Measurements from ENCODE around the gene IL37.

Gene IL37

GRCh38 chr2:112910865-112911264 lies at the start of gene IL37:
TSS of gene IL37 (plus strand) at chr2:112911165. CDS start at chr2:112913013, 1,848 bp downstream.
- H3K9me3 ChIP-seq (ENCODE audit: control insufficient read depth, insufficient read depth, low read length) = no peaks in the 10 kb centered on the region
- H3K36me3 ChIP-seq (ENCODE audit: control insufficient read depth, insufficient read depth, low read length) = no peaks in the 10 kb centered on the region
- H3K27me3 ChIP-seq (ENCODE audit: control insufficient read depth, insufficient read depth, low read length) = no peaks in the 10 kb centered on the region
- no peak within 1 kb of the TSS for H3K4me3 ChIP-seq (ENCODE audit: low read depth, low read length)
- H3K9ac ChIP-seq (ENCODE audit: low read depth, low read length) = no peak within 1 kb of the TSS
- no peaks in the 10 kb centered on the region for H3K4me1 ChIP-seq (ENCODE audit: control insufficient read depth, insufficient read depth, low read length)

- H3K36me3 ChIP-seq (ENCODE audit: control insufficient read depth, insufficient read depth, low read length) = no peaks in the 10 kb centered on the region
- H3K9me3 ChIP-seq (ENCODE audit: control insufficient read depth, insufficient read depth, low read length) = peaks cover 13% of the 10 kb centered on the region
- H3K4me3 ChIP-seq (ENCODE audit: low read depth, low read length) = no peak overlapping the region
- no peaks in the 10 kb centered on the region for H3K4me1 ChIP-seq (ENCODE audit: control insufficient read depth, insufficient read depth, low read length)
- no peaks in the 10 kb centered on the region for H3K27me3 ChIP-seq (ENCODE audit: control insufficient read depth, insufficient read depth, low read length)
- no peak overlapping the region for H3K9ac ChIP-seq (ENCODE audit: low read depth, low read length)
These were observed 46.9 kb upstream of the IL37 start for GRCh38 chr2:112864072-112864471.

- H3K9me3 ChIP-seq (ENCODE audit: control insufficient read depth, insufficient read depth, low read length) = peaks cover 6% of the 10 kb centered on the region
- H3K4me3 ChIP-seq (ENCODE audit: low read depth, low read length) = no peak overlapping the region
- H3K27me3 ChIP-seq (ENCODE audit: control insufficient read depth, insufficient read depth, low read length) = no peaks in the 10 kb centered on the region
- no peak overlapping the region for H3K9ac ChIP-seq (ENCODE audit: low read depth, low read length)
- H3K36me3 ChIP-seq (ENCODE audit: control insufficient read depth, insufficient read depth, low read length) = no peaks in the 10 kb centered on the region
- peaks cover 3% of the 10 kb centered on the region for H3K4me1 ChIP-seq (ENCODE audit: control insufficient read depth, insufficient read depth, low read length)
These were observed 44.7 kb upstream of the IL37 start for GRCh38 chr2:112866128-112866835.

GRCh38 chr2:112867701-112868631 lies 43.0 kb upstream of the IL37 start:
- H3K4me3 ChIP-seq (ENCODE audit: low read depth, low read length) = no peak overlapping the region
- no peaks in the 10 kb centered on the region for H3K36me3 ChIP-seq (ENCODE audit: control insufficient read depth, insufficient read depth, low read length)
- H3K9ac ChIP-seq (ENCODE audit: low read depth, low read length) = no peak overlapping the region
- H3K4me1 ChIP-seq (ENCODE audit: control insufficient read depth, insufficient read depth, low read length) = peaks cover 5% of the 10 kb centered on the region
- peaks cover 6% of the 10 kb centered on the region for H3K9me3 ChIP-seq (ENCODE audit: control insufficient read depth, insufficient read depth, low read length)
- H3K27me3 ChIP-seq (ENCODE audit: control insufficient read depth, insufficient read depth, low read length) = no peaks in the 10 kb centered on the region

- Histone ChIP-seq H3K4me3 (ENCODE audit: low read depth, low read length) (no peak overlapping the region), H3K36me3 (ENCODE audit: control insufficient read depth, insufficient read depth, low read length) (no peaks in the 10 kb centered on the region), H3K9me3 (ENCODE audit: control insufficient read depth, insufficient read depth, low read length) (peaks cover 6% of the 10 kb centered on the region), H3K4me1 (ENCODE audit: control insufficient read depth, insufficient read depth, low read length) (peaks cover 5% of the 10 kb centered on the region), H3K27me3 (ENCODE audit: control insufficient read depth, insufficient read depth, low read length) (no peaks in the 10 kb centered on the region), H3K9ac (ENCODE audit: low read depth, low read length) (no peak overlapping the region)
These were observed 41.6 kb upstream of the IL37 start for GRCh38 chr2:112869258-112869842.

- Histone ChIP-seq H3K36me3 (ENCODE audit: control insufficient read depth, insufficient read depth, low read length) (no peaks in the 10 kb centered on the region), H3K9me3 (ENCODE audit: control insufficient read depth, insufficient read depth, low read length) (peaks cover 5% of the 10 kb centered on the region), H3K4me3 (ENCODE audit: low read depth, low read length) (no peak overlapping the region), H3K27me3 (ENCODE audit: control insufficient read depth, insufficient read depth, low read length) (no peaks in the 10 kb centered on the region), H3K4me1 (ENCODE audit: control insufficient read depth, insufficient read depth, low read length) (peaks cover 5% of the 10 kb centered on the region), H3K9ac (ENCODE audit: low read depth, low read length) (no peak overlapping the region)
These were observed 39.8 kb upstream of the IL37 start for GRCh38 chr2:112870841-112871835.

GRCh38 chr2:112876257-112876970 lies 34.6 kb upstream of the IL37 start:
- H3K4me1 ChIP-seq (ENCODE audit: control insufficient read depth, insufficient read depth, low read length) = peaks cover 1% of the 10 kb centered on the region
- H3K4me3 ChIP-seq (ENCODE audit: low read depth, low read length) = no peak overlapping the region
- no peaks in the 10 kb centered on the region for H3K27me3 ChIP-seq (ENCODE audit: control insufficient read depth, insufficient read depth, low read length)
- no peak overlapping the region for H3K9ac ChIP-seq (ENCODE audit: low read depth, low read length)
- H3K36me3 ChIP-seq (ENCODE audit: control insufficient read depth, insufficient read depth, low read length) = no peaks in the 10 kb centered on the region
- H3K9me3 ChIP-seq (ENCODE audit: control insufficient read depth, insufficient read depth, low read length) = no peaks in the 10 kb centered on the region

GRCh38 chr2:112876971-112877361 lies 34.0 kb upstream of the IL37 start:
- no peaks in the 10 kb centered on the region for H3K4me1 ChIP-seq (ENCODE audit: control insufficient read depth, insufficient read depth, low read length)
- no peaks in the 10 kb centered on the region for H3K27me3 ChIP-seq (ENCODE audit: control insufficient read depth, insufficient read depth, low read length)
- no peak overlapping the region for H3K9ac ChIP-seq (ENCODE audit: low read depth, low read length)
- H3K9me3 ChIP-seq (ENCODE audit: control insufficient read depth, insufficient read depth, low read length) = no peaks in the 10 kb centered on the region
- H3K4me3 ChIP-seq (ENCODE audit: low read depth, low read length) = no peak overlapping the region
- no peaks in the 10 kb centered on the region for H3K36me3 ChIP-seq (ENCODE audit: control insufficient read depth, insufficient read depth, low read length)

- H3K36me3 ChIP-seq (ENCODE audit: control insufficient read depth, insufficient read depth, low read length) = no peaks in the 10 kb centered on the region
- no peaks in the 10 kb centered on the region for H3K9me3 ChIP-seq (ENCODE audit: control insufficient read depth, insufficient read depth, low read length)
- H3K4me1 ChIP-seq (ENCODE audit: control insufficient read depth, insufficient read depth, low read length) = no peaks in the 10 kb centered on the region
- no peak overlapping the region for H3K4me3 ChIP-seq (ENCODE audit: low read depth, low read length)
- no peak overlapping the region for H3K9ac ChIP-seq (ENCODE audit: low read depth, low read length)
- H3K27me3 ChIP-seq (ENCODE audit: control insufficient read depth, insufficient read depth, low read length) = no peaks in the 10 kb centered on the region
These were observed 33.5 kb upstream of the IL37 start for GRCh38 chr2:112877423-112877822.

- Histone ChIP-seq H3K9ac (ENCODE audit: low read depth, low read length) (no peak overlapping the region), H3K27me3 (ENCODE audit: control insufficient read depth, insufficient read depth, low read length) (no peaks in the 10 kb centered on the region), H3K9me3 (ENCODE audit: control insufficient read depth, insufficient read depth, low read length) (no peaks in the 10 kb centered on the region), H3K36me3 (ENCODE audit: control insufficient read depth, insufficient read depth, low read length) (no peaks in the 10 kb centered on the region), H3K4me1 (ENCODE audit: control insufficient read depth, insufficient read depth, low read length) (peaks cover 2% of the 10 kb centered on the region), H3K4me3 (ENCODE audit: low read depth, low read length) (no peak overlapping the region)
These were observed 31.4 kb upstream of the IL37 start for GRCh38 chr2:112879491-112880041.
